HL-60 (cell line): ENCODE results near the gene NEK11.

ENCODE experiments used
- DNase-seq, 2 experiments: peaks; one replicate each; pipeline ENCODE4 v3.0.0-alpha.2; 2010 to 2020; ENCODE audit warnings: low read depth in 1 of 2, low spot score in 1 of 2
- H3K27ac ChIP-seq: fragments of 250-450 bp; sonication (Bioruptor Pico); replicated peaks from 2 replicates; pipeline ENCODE4 v1.5.1; 2020; ENCODE audit warnings: mild to moderate bottlenecking, moderate library complexity
- H3K27me3 ChIP-seq: fragments of 250-450 bp; sonication (Bioruptor Pico); 2 replicates; pipeline ENCODE4 v1.5.1; 2021; ENCODE audit warnings: mild to moderate bottlenecking, moderate library complexity; ENCODE audit not compliant: insufficient read depth, poor library complexity, severe bottlenecking
- H3K4me3 ChIP-seq: replicated peaks from 2 replicates; pipeline ENCODE4 v1.5.1; 2011; ENCODE audit warnings: mild to moderate bottlenecking, control low read depth, low read length; ENCODE audit not compliant: insufficient read depth
- GABPA ChIP-seq: IDR thresholded peaks from 2 replicates; pipeline ENCODE4 v1.6.1; 2012; ENCODE audit warnings: low read depth
- POLR2AphosphoS5 ChIP-seq: IDR thresholded peaks from 2 replicates; pipeline ENCODE4 v1.6.1; 2012; ENCODE audit warnings: low read depth
- REST ChIP-seq: IDR thresholded peaks from 2 replicates; pipeline ENCODE4 v1.6.1; 2012; ENCODE audit warnings: low read depth; ENCODE audit not compliant: insufficient replicate concordance
- SPI1 ChIP-seq: IDR thresholded peaks from 2 replicates; pipeline ENCODE4 v1.6.1; 2012; ENCODE audit warnings: low read depth, mild to moderate bottlenecking, borderline replicate concordance
- TF ChIP-seq, protein P1 (sequence below): IDR thresholded peaks from one replicate; pipeline ENCODE4 v1.5.1; 2011; ENCODE audit warnings: low read length, control low read depth, inconsistent platforms; ENCODE audit not compliant: insufficient read depth

Gene NEK11

DNA sequence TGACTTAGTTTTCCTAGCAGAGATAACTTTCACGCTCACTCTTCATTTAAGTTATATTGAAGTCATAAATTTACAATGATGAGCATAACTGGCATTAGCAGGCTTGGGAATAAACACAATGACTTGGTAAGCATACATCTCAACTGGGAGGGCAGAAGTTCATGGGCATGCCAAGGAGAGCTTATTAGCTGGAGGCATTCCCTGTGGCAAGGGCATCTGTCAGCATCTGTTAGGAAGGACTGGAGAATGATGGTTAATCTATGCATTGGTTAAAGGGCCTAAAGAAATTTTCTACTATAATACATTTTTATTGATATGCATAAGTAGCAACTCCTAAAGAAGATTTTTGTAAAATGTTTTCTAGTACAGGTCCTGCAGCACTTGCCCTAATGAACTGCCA, 52.4 kb downstream of the NEK11 start:
- no peak overlapping the region for H3K4me3 ChIP-seq
- no peaks in the 10 kb centered on the region for H3K27me3 ChIP-seq
- no peak overlapping the region for H3K27ac ChIP-seq
- no peak for DNase-seq
- TF ChIP-seq SPI1: no peak
- no peak for TF ChIP-seq GABPA
- no peak for TF ChIP-seq REST
- TF ChIP-seq, protein P1, sequence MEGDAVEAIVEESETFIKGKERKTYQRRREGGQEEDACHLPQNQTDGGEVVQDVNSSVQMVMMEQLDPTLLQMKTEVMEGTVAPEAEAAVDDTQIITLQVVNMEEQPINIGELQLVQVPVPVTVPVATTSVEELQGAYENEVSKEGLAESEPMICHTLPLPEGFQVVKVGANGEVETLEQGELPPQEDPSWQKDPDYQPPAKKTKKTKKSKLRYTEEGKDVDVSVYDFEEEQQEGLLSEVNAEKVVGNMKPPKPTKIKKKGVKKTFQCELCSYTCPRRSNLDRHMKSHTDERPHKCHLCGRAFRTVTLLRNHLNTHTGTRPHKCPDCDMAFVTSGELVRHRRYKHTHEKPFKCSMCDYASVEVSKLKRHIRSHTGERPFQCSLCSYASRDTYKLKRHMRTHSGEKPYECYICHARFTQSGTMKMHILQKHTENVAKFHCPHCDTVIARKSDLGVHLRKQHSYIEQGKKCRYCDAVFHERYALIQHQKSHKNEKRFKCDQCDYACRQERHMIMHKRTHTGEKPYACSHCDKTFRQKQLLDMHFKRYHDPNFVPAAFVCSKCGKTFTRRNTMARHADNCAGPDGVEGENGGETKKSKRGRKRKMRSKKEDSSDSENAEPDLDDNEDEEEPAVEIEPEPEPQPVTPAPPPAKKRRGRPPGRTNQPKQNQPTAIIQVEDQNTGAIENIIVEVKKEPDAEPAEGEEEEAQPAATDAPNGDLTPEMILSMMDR: no peak
- no peak for TF ChIP-seq POLR2AphosphoS5

DNA sequence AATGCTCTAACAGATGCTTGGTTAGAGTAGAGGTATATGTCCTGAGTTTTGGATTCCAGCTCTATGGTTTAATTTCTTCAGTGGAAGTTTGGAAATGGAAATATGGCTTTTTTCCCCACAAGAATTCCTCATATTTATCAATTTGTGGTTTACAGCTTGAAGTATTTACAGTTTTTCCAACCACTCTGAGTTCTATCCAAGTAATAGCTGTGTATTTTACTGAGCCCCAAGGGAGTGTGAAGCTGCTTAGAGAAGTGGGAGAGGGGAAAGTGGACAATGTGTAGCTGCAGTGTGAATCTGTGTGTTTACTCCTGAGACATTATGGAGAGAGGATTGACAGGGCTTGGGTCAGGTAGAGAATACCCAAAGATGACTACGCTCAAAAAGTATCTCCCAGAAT, 54.5 kb downstream of the NEK11 start:
- H3K27me3 ChIP-seq: no peaks in the 10 kb centered on the region
- TF ChIP-seq, protein P1: no peak
- TF ChIP-seq GABPA: no peak
- no peak for TF ChIP-seq SPI1
- no peak for TF ChIP-seq REST
- no peak for TF ChIP-seq POLR2AphosphoS5
- no peak for DNase-seq
- H3K4me3 ChIP-seq: no peak overlapping the region
- H3K27ac ChIP-seq: no peak overlapping the region

GRCh38 chr3:131082246-131082645, 55.6 kb downstream of the NEK11 start:
- DNase-seq: no peak
- H3K27me3 ChIP-seq: no peaks in the 10 kb centered on the region
- H3K27ac ChIP-seq: no peak overlapping the region
- no peak overlapping the region for H3K4me3 ChIP-seq
- TF ChIP-seq, protein P1: no peak
- TF ChIP-seq REST: no peak
- no peak for TF ChIP-seq SPI1
- no peak for TF ChIP-seq POLR2AphosphoS5
- no peak for TF ChIP-seq GABPA
